ENCODE results near the gene KLHL33. TPM values are rescaled to one million over a fixed set of nuclear protein-coding genes. Genes with fewer than 3 reads are reported as not detected.

The KLHL33 gene
- total and polyA plus RNA-seq, 4 donors = 0.03 to 0.51 (median 0.16) TPM

DNA sequence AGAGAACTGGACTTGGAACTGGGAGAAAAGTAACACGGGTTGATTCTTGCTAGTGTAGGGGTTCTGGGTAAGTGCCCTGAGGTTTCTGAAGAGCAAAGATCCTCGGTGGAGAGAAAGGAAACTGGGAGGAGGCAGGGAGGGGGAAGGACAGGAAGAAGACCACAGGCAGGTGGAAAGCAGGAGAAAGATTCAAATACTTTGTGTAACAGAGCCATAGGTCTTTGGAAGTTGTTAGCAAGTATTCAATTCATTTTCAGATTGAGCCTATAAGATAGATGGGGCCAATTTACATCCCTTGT lies 34.6 kb upstream of the KLHL33 start:
- H3K4me1 ChIP-seq (ENCODE audit: control insufficient read depth in 5 of 5, insufficient read depth in 5 of 5, low read length in 5 of 5) = peaks cover 1 to 15% (median 9%) of the 10 kb centered on the region in 5 donors
- TF ChIP-seq, protein P1, sequence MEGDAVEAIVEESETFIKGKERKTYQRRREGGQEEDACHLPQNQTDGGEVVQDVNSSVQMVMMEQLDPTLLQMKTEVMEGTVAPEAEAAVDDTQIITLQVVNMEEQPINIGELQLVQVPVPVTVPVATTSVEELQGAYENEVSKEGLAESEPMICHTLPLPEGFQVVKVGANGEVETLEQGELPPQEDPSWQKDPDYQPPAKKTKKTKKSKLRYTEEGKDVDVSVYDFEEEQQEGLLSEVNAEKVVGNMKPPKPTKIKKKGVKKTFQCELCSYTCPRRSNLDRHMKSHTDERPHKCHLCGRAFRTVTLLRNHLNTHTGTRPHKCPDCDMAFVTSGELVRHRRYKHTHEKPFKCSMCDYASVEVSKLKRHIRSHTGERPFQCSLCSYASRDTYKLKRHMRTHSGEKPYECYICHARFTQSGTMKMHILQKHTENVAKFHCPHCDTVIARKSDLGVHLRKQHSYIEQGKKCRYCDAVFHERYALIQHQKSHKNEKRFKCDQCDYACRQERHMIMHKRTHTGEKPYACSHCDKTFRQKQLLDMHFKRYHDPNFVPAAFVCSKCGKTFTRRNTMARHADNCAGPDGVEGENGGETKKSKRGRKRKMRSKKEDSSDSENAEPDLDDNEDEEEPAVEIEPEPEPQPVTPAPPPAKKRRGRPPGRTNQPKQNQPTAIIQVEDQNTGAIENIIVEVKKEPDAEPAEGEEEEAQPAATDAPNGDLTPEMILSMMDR (IDR thresholded peaks at IDR 0.05; ENCODE audit: control extremely low read depth, extremely low read depth) = no peak
- H3K4me3 ChIP-seq = peak overlapping the region; percentile 82
- no peak for DNase-seq
- H3K27ac ChIP-seq (ENCODE audit: low read depth in 1 of 2, low read length in 1 of 2) = peak overlapping the region; percentile 94 to 95
- no peak overlapping the region for H3K9ac ChIP-seq (ENCODE audit: insufficient read depth in 1 of 2, low read length in 2 of 2)
- H3K27me3 ChIP-seq (ENCODE audit: control insufficient read depth in 3 of 3, insufficient read depth in 3 of 3, low read length in 2 of 3) = peaks cover 0 to 9% (median 7%) of the 10 kb centered on the region in 3 donors
- H3K36me3 ChIP-seq (ENCODE audit: control insufficient read depth in 4 of 4, insufficient read depth in 4 of 4, low read length in 4 of 4) = peaks cover 0 to 19% (median 6%) of the 10 kb centered on the region in 4 donors
- ATAC-seq (ENCODE audit: insufficient read depth, low FRiP score) = no peak
- peaks cover 0 to 2% (median 0%) of the 10 kb centered on the region in 4 donors for H3K9me3 ChIP-seq (ENCODE audit: control insufficient read depth in 4 of 4, insufficient read depth in 3 of 4, low read length in 3 of 4)
- WGBS, 2 donors = 0% methylated on average over 2 of the region's 2 CpGs

GRCh38 chr14:20469890-20470602 lies 34.1 kb upstream of the KLHL33 start:
- DNase-seq = peak in 2 of 3 donors; percentile 18 to 50

GRCh38 chr14:20469242-20469889 lies 33.4 kb upstream of the KLHL33 start, which contains the start of gene PNP:
Gene PNP (plus strand): TSS chr14:20469406. CDS start chr14:20469525, 119 bp downstream.
- Histone ChIP-seq H3K9me3 (ENCODE audit: control insufficient read depth in 4 of 4, insufficient read depth in 3 of 4, low read length in 3 of 4) (no peaks in the 10 kb centered on the region), H3K36me3 (ENCODE audit: control insufficient read depth in 4 of 4, insufficient read depth in 4 of 4, low read length in 4 of 4) (peaks cover 0 to 9% (median 2%) of the 10 kb centered on the region in 4 donors), H3K27me3 (ENCODE audit: control insufficient read depth in 3 of 3, insufficient read depth in 3 of 3, low read length in 2 of 3) (peaks cover 0 to 9% (median 7%) of the 10 kb centered on the region in 3 donors), H3K9ac (ENCODE audit: insufficient read depth in 1 of 2, low read length in 2 of 2) (peak within 1 kb of the TSS; percentile 72 to 88), H3K4me3 (peak within 1 kb of the TSS; percentile 82), H3K27ac (ENCODE audit: low read depth in 1 of 2, low read length in 1 of 2) (peak within 1 kb of the TSS; percentile 94 to 95), H3K4me1 (ENCODE audit: control insufficient read depth in 5 of 5, insufficient read depth in 5 of 5, low read length in 5 of 5) (peaks cover 1 to 15% (median 9%) of the 10 kb centered on the region in 5 donors)
- WGBS, 2 donors = 0 to 1% methylated on average over 40 of the region's 40 CpGs
- ATAC-seq (ENCODE audit: insufficient read depth, low FRiP score) (peak; percentile 95), DNase-seq (peak; percentile 80 to 86 (median 83))
- TF ChIP-seq, protein P1 (IDR thresholded peaks at IDR 0.05; ENCODE audit: control extremely low read depth, extremely low read depth) = no peak

More at GRCh38 chr14:20469890-20470602, 34.1 kb upstream of the KLHL33 start:
- Histone ChIP-seq H3K27me3 (ENCODE audit: control insufficient read depth in 3 of 3, insufficient read depth in 3 of 3, low read length in 2 of 3) (peaks cover 0 to 9% (median 7%) of the 10 kb centered on the region in 3 donors), H3K27ac (ENCODE audit: low read depth in 1 of 2, low read length in 1 of 2) (peak overlapping the region; percentile 94 to 95), H3K9ac (ENCODE audit: insufficient read depth in 1 of 2, low read length in 2 of 2) (peak overlapping the region; percentile 72 to 88), H3K36me3 (ENCODE audit: control insufficient read depth in 4 of 4, insufficient read depth in 4 of 4, low read length in 4 of 4) (peaks cover 0 to 16% (median 4%) of the 10 kb centered on the region in 4 donors), H3K9me3 (ENCODE audit: control insufficient read depth in 4 of 4, insufficient read depth in 3 of 4, low read length in 3 of 4) (peaks cover 0 to 2% (median 0%) of the 10 kb centered on the region in 4 donors), H3K4me1 (ENCODE audit: control insufficient read depth in 5 of 5, insufficient read depth in 5 of 5, low read length in 5 of 5) (peaks cover 1 to 15% (median 9%) of the 10 kb centered on the region in 5 donors), H3K4me3 (peak overlapping the region; percentile 82)
- 1% methylated on average over 12 of the region's 12 CpGs for WGBS, 2 donors
- ATAC-seq (ENCODE audit: insufficient read depth, low FRiP score) = peak; percentile 72
- TF ChIP-seq, protein P1 (IDR thresholded peaks at IDR 0.05; ENCODE audit: control extremely low read depth, extremely low read depth) = no peak

Data from lung (tissue), 12 donors.